Left kidney (tissue), 2 donors: ENCODE measurements around the gene DCPS. TPM values are rescaled to one million over a fixed set of nuclear protein-coding genes. Genes with fewer than 3 reads are reported as not detected.
"Not testable (repeated sequence)": the region's sequence is repeated elsewhere in the genome, so short reads cannot be mapped to it uniquely, and the experiment has no call there.

Experiments
- DNase-seq: peaks from one replicate; pipeline ENCODE4 v3.0.0-alpha.2; 2013
- polyA plus RNA-seq: library from polyadenylated mRNA; unstranded; fragments of 120-200 nt; gene quantifications from one replicate; pipeline ENCODE4 v1.2.1, GENCODE V29; 2013; ENCODE audit not compliant: insufficient read length

Gene DCPS
- polyA plus RNA-seq, 1 donor = 14.6 TPM

- no peak for DNase-seq
These were observed 19.0 kb upstream of the DCPS start for GRCh38 chr11:126284829-126285228.

GRCh38 chr11:126288237-126288636 lies 15.6 kb upstream of the DCPS start:
- DNase-seq = no peak

- no peak for DNase-seq
These were observed 13.0 kb upstream of the DCPS start for GRCh38 chr11:126290887-126291286.

- no peak for DNase-seq
These were observed 10.1 kb upstream of the DCPS start for GRCh38 chr11:126293726-126294125.

- DNase-seq = no peak
These were observed 6.9 kb upstream of the DCPS start for GRCh38 chr11:126297004-126297403.

GRCh38 chr11:126304457-126305075 lies 706 bp downstream of the DCPS start:
- no peak for DNase-seq

GRCh38 chr11:126305699-126306098 lies 1.8 kb downstream of the DCPS start:
- DNase-seq = no peak

GRCh38 chr11:126307706-126308105 lies 3.8 kb downstream of the DCPS start:
- no peak for DNase-seq

GRCh38 chr11:126308271-126308671 lies 4.4 kb downstream of the DCPS start:
- no peak for DNase-seq

GRCh38 chr11:126308771-126309170 lies 4.9 kb downstream of the DCPS start:
- not testable (repeated sequence) for DNase-seq

GRCh38 chr11:126310200-126310991 lies 6.5 kb downstream of the DCPS start:
- DNase-seq = peak; percentile 75

- DNase-seq = no peak
These were observed 7.1 kb downstream of the DCPS start for GRCh38 chr11:126310992-126311310.

GRCh38 chr11:126311401-126312291 lies 7.8 kb downstream of the DCPS start:
- DNase-seq = no peak

GRCh38 chr11:126312961-126313360 lies 9.1 kb downstream of the DCPS start:
- no peak for DNase-seq

- DNase-seq = no peak
These were observed 10.0 kb downstream of the DCPS start for GRCh38 chr11:126313826-126314225.

GRCh38 chr11:126317432-126317755 lies 13.5 kb downstream of the DCPS start:
- no peak for DNase-seq

GRCh38 chr11:126317756-126318573 lies 14.1 kb downstream of the DCPS start:
- no peak for DNase-seq

GRCh38 chr11:126318574-126319373 lies 14.9 kb downstream of the DCPS start:
- no peak for DNase-seq

GRCh38 chr11:126319374-126319740 lies 15.5 kb downstream of the DCPS start:
- no peak for DNase-seq

GRCh38 chr11:126322996-126323395 lies 19.1 kb downstream of the DCPS start:
- no peak for DNase-seq

GRCh38 chr11:126327281-126328000 lies 23.6 kb downstream of the DCPS start:
- no peak for DNase-seq
